ENCODE measurements around the gene FILIP1.

DNA sequence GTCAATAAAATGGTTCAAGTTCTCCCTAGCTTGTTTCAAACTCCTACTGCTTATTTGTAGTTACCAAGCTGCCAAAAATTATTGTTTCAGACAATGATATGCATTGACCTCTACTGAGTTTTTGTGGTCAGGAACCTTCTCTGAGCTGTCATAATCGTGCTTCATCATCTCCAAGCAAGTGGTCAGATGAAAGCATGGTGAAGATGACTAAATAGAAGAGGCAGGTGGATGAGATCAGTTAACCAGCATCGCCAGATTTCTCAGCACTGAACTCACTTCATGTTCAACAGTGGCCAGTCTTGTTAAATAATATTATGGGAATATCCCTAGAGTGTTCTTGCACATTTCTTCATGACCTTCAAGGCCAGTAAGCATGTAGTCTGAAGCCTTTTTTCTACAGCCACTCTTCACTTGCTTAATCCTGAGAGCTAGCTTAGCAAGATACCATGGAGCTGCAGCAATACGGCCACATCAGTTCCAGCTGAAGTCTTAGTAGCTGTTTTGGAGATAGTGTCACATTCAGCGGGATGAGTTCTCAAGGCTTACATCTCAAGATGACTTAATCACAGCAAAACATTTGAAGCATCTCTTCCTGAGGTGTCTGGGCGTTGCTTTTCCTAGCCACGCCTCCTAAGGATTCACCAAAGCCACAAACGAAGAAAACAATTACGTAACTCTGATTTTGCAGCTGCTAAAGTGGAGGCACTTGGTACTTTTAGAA lies 107.4 kb downstream of the FILIP1 start:
- TF ChIP-seq, protein P1, sequence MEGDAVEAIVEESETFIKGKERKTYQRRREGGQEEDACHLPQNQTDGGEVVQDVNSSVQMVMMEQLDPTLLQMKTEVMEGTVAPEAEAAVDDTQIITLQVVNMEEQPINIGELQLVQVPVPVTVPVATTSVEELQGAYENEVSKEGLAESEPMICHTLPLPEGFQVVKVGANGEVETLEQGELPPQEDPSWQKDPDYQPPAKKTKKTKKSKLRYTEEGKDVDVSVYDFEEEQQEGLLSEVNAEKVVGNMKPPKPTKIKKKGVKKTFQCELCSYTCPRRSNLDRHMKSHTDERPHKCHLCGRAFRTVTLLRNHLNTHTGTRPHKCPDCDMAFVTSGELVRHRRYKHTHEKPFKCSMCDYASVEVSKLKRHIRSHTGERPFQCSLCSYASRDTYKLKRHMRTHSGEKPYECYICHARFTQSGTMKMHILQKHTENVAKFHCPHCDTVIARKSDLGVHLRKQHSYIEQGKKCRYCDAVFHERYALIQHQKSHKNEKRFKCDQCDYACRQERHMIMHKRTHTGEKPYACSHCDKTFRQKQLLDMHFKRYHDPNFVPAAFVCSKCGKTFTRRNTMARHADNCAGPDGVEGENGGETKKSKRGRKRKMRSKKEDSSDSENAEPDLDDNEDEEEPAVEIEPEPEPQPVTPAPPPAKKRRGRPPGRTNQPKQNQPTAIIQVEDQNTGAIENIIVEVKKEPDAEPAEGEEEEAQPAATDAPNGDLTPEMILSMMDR (conservative IDR thresholded peaks at IDR 0.05; ENCODE audit: low read length): no peak
- TF ChIP-seq EZH2phosphoT487 (IDR thresholded peaks at IDR 0.05; ENCODE audit: borderline replicate concordance, low read depth, low read length): no peak

Data from OCI-LY7 (cell line).